Right lobe of liver (tissue), 6 donors: ENCODE data around the gene GNB1L. TPM values are rescaled to one million over a fixed set of nuclear protein-coding genes. Genes with fewer than 3 reads are reported as not detected.

Experiments used
- ATAC-seq, 4 donors: fragments of 200-7000 bp; cut with Tn5 transposase; one replicate each; pipeline ENCODE4 v1.9.1; 2020; ENCODE audit warnings: mild to moderate bottlenecking in 4 of 4, moderate library complexity in 4 of 4
- DNase-seq, 3 donors: peaks; one replicate each; pipeline ENCODE4 v3.0.0-alpha.2; 2020
- H3K27ac ChIP-seq, 3 donors: fragments of 200-600 bp; one replicate each; pipeline ENCODE4 v1.8.0; 2022
- H3K27me3 ChIP-seq, 2 donors: fragments of 200-600 bp; one replicate each; pipeline ENCODE4 v1.8.0; 2022
- H3K36me3 ChIP-seq, 4 donors: fragments of 200-600 bp; sonication (generic) in 1 of 4; one replicate each; pipeline versions ENCODE4 v1.5.1 to v1.8.0; 2017 to 2022; ENCODE audit warnings: control low read depth in 1 of 4
- H3K4me1 ChIP-seq, 4 donors: fragments of 200-600 bp; sonication (generic) in 1 of 4; one replicate each; pipeline versions ENCODE4 v1.5.1 to v1.8.0; 2017 to 2022; ENCODE audit warnings: control low read depth in 1 of 4
- H3K4me3 ChIP-seq, 3 donors: fragments of 200-600 bp; one replicate each; pipeline ENCODE4 v1.8.0; 2022
- H3K9me3 ChIP-seq, 4 donors: fragments of 200-600 bp; sonication (generic) in 1 of 4; one replicate each; pipeline versions ENCODE4 v1.5.1 to v1.8.0; 2017 to 2022; ENCODE audit warnings: control low read depth in 1 of 4
- CTCF ChIP-seq, 4 donors: fragments of 200-600 bp in 3 of 4; fragments of 450-650 bp in 1 of 4; IDR thresholded peaks; one replicate each; pipeline versions ENCODE4 v1.5.1 to v1.8.0; 2016 to 2022; ENCODE audit warnings: antibody characterized with exemption in 4 of 4, mild to moderate bottlenecking in 2 of 4
- POLR2A ChIP-seq: fragments of 450-650 bp; IDR thresholded peaks from one replicate; pipeline ENCODE4 v1.6.1; 2017; ENCODE audit warnings: antibody characterized with exemption, mild to moderate bottlenecking
- WGBS: methylation state at CpG from one replicate; pipeline ENCODE4 v1.1.6; 2018; ENCODE audit warnings: low coverage, low lambda C conversion rate; ENCODE audit not compliant: insufficient coverage; ENCODE audit errors: missing lambda C conversion rate; 5-methylcytosine and 5-hydroxymethylcytosine counted together
- intact Hi-C, 2 donors: fragments of 100-400 bp; cut with DNase I; formaldehyde crosslinking; loops; one replicate each; pipeline versions ENCODE4 v1.11.2 to v1.14.1; 2022
- total RNA-seq, 6 experiments: library from RNA; depleted of rRNA in 2 of 6; stranded (reverse); fragments of >200 nt in 2 of 6; fragmentation: NEBNext Ultra II Directional in 3 of 6; extraction: Animal tissue kit (Norgen Biotek cat#: 25700) in 3 of 6; gene quantifications; one replicate each; pipeline versions ENCODE4 v1.1.0 to v1.2.4, GENCODE V29; 2016 to 2023
- donor health status: DM: no; HTN: yes; CAD: no.
- donor health status: DM: no; HTN: no; CAD: no.
- donor health status: DM: no; HTN: no; CAD: no.
- donor health status: DM: no; HTN: yes; CAD: no.
- donor health status: DM: no; HTN: yes; CAD: no.

Gene GNB1L
- total RNA-seq, 6 experiments from 2014 or later: 1.4 to 3.2 (median 2.7) TPM

DNA sequence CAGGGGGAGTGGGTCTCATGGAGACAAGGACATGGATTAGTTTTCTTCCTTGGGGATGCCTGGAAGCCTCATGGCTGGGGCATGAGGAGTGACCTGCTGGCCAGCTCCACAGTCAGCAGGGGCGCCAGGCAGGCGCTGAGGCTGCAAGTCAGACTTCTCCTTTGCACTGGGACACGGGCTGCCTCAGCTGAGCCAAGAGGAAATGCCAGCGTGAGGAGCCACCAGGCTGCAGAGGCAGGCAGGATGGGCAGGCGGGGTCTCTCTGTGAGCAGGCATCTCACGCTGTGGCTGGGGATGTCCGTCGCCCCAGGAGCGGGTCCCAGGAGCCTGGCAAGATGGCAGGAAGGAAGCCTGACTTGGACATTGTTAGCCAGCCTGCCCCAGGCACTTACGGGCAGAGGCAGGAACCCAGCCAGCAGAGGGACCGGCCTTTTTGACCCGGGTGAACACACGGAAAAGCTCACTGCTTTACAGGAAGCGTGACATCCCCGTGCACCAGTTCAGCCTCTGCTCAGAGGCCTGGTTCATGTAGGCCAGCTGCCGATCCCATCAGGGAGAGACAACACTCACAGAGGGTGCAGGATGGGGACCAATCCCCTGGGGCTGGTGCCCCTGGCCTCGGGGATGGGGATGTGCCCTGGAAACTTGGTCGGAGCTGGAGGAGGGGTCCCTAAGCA, 10.2 kb downstream of the GNB1L start:
- no peak overlapping the region for H3K4me3 ChIP-seq
- no peaks in the 10 kb centered on the region for H3K27me3 ChIP-seq
- H3K9me3 ChIP-seq: no peaks in the 10 kb centered on the region
- no peak for TF ChIP-seq CTCF (IDR thresholded peaks at IDR 0.05)
- peak; percentile 18 for TF ChIP-seq POLR2A
- intact Hi-C loops: loop anchor here in 1 of 2 donors (10.0 kb wide), 1 partner anchor 90 kb away; no protein-coding TSS in a partner anchor
- peak overlapping the region in 2 of 3 donors; percentile 23 to 49 for H3K27ac ChIP-seq
- peaks cover 0 to 11% (median 2%) of the 10 kb centered on the region in 4 donors for H3K4me1 ChIP-seq
- ATAC-seq: peak; percentile 59 to 67 (median 64)
- no peaks in the 10 kb centered on the region for H3K36me3 ChIP-seq
- WGBS: 0% methylated on average over 1 of the region's 18 CpGs
- peak; percentile 58 to 75 (median 75) for DNase-seq

GRCh38 chr22:19843857-19844376, 10.8 kb downstream of the GNB1L start:
- Histone ChIP-seq H3K4me1 (peaks cover 0 to 6% (median 1%) of the 10 kb centered on the region in 4 donors), H3K27me3 (no peaks in the 10 kb centered on the region), H3K27ac (peak overlapping the region in 2 of 3 donors; percentile 12 to 49), H3K36me3 (no peaks in the 10 kb centered on the region), H3K4me3 (no peak overlapping the region), H3K9me3 (no peaks in the 10 kb centered on the region)
- WGBS: no CpG with 5 or more reads among the region's 11 CpGs
- ATAC-seq (peak; percentile 4 to 37 (median 17)), DNase-seq (peak in 1 of 3 donors; percentile 32)
- no peak for TF ChIP-seq POLR2A
- no peak for TF ChIP-seq CTCF (IDR thresholded peaks at IDR 0.05)
- intact Hi-C loops: loop anchor here in 1 of 2 donors (10.0 kb wide), 1 partner anchor 89 kb away; no protein-coding TSS in a partner anchor

DNA sequence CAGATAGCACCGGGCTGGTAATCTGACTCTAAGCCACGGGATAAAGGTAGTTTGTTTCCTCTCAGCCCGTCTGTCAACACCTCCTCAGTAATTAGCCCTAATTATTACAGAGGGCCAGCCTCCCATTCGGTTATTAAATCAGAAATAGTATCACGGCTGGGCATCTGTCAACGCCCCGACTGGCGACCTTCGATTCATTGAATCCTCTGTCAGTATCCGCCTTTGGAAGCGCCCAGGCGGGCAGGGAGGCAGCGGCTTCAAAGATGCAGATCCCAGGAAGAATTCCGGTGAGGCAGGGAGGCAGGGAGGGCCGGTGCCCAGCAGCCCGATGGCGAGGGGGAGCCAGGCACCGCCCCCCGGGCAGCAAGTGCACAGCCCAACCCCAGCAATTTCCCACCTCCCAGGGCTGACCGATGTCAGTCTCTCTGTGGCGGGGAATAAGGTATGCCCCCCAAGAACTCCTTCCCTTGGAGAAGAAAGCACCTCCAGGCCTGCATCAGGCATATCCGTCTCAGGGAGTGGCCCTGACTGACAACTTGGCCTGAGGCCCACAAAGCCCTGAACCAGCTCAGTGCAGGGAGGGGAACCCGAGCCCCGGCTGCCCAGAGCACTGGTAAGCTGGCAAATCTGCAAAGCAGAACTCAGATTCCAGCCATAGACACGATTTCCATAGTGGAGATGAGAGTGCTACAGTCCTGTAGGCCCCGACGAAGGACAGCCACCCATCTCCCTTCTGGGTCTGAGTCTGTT, 11.4 kb downstream of the GNB1L start:
- Histone ChIP-seq H3K36me3 (no peaks in the 10 kb centered on the region), H3K27me3 (no peaks in the 10 kb centered on the region), H3K4me1 (no peaks in the 10 kb centered on the region), H3K27ac (peak overlapping the region in 2 of 3 donors; percentile 12 to 49), H3K4me3 (no peak overlapping the region), H3K9me3 (no peaks in the 10 kb centered on the region)
- TF ChIP-seq POLR2A (no peak), CTCF (IDR thresholded peaks at IDR 0.05) (no peak)
- intact Hi-C loops: loop anchor here in 1 of 2 donors (10.0 kb wide), 1 partner anchor 88 kb away; no protein-coding TSS in a partner anchor
- ATAC-seq: peak in 1 of 4 donors; percentile 24
- DNase-seq: peak in 1 of 3 donors; percentile 55
- WGBS: 90% methylated on average over 14 of the region's 27 CpGs

DNA sequence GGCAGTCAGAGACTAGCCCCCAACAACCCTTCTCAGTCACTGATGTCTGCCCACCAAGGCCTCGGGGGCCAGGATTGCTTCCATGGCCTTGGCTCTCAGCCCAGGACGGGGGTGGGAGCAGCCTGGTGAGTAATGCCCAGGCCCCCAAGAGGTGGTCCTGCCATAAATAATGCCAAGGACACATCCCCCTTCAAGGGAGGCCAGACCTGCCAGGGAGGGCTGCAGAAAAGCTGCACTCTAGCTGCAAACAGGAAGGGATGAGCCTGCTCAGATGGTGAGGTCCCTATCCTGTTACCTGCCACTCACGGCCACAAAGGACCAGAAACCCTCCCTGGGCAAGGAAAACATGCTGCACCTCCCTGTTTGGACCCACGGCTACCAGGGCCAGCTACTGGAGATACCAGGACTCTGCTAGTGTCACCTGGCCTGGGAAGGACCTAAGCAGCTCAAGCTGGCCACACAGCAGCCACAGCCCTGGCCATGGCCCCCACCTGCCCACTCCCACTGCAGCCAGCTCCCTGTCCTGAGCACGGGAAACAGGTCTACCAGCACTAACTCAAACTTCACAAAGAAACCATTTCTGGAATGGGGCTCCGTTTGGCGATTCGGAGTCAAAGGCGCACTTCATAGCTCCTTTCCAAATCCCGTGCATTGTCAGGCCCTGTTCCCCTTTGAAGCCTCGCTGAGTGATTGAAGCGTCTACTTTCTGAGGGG, 12.1 kb downstream of the GNB1L start:
- Histone ChIP-seq H3K36me3 (no peaks in the 10 kb centered on the region), H3K4me3 (no peak overlapping the region), H3K4me1 (no peaks in the 10 kb centered on the region), H3K9me3 (no peaks in the 10 kb centered on the region), H3K27me3 (no peaks in the 10 kb centered on the region), H3K27ac (no peak overlapping the region)
- TF ChIP-seq CTCF (IDR thresholded peaks at IDR 0.05): no peak
- no peak for TF ChIP-seq POLR2A
- DNase-seq (peak in 1 of 3 donors; percentile 30), ATAC-seq (no peak)
- intact Hi-C loops: loop anchor here in 1 of 2 donors (10.0 kb wide), 1 partner anchor 88 kb away; no protein-coding TSS in a partner anchor
- WGBS: 100% methylated on average over 6 of the region's 12 CpGs
